ENCODE measurements around the gene RPAP3. TPM values are rescaled to one million over a fixed set of nuclear protein-coding genes. Genes with fewer than 3 reads are reported as not detected.

The RPAP3 gene
- total and polyA plus RNA-seq, 9 of the 15 experiments (the other 6 are each of a cell fraction or from before 2014, with no cell fraction given), result 40.0 to 92.1 (median 54.1) TPM

GRCh38 chr12:47705566-47706425 is at the start of gene RPAP3 (continued):
- peak; percentile 58 for TF ChIP-seq PRDM10 (IDR thresholded peaks at IDR 0.05; ENCODE audit: partially characterized antibody)
- no peak for TF ChIP-seq KLF10 (CRISPR knock-in tag; IDR thresholded peaks at IDR 0.05)
- TF ChIP-seq ATF2 (CRISPR knock-in tag; IDR thresholded peaks at IDR 0.05), result no peak
- TF ChIP-seq ZNF696 (CRISPR knock-in tag; conservative IDR thresholded peaks at IDR 0.05), result no peak
- TF ChIP-seq LEF1 (IDR thresholded peaks at IDR 0.05), result peak; percentile 27
- no peak for TF ChIP-seq CREB3 (tag; conservative IDR thresholded peaks at IDR 0.05; ENCODE audit: low read depth)
- TF ChIP-seq MBD1 (CRISPR knock-in tag; IDR thresholded peaks at IDR 0.05), result no peak
- TF ChIP-seq DACH1 (IDR thresholded peaks at IDR 0.05; ENCODE audit: partially characterized antibody), result no peak
- TF ChIP-seq ARID3A (IDR thresholded peaks at IDR 0.05; ENCODE audit: borderline replicate concordance, low read depth, low read length), result no peak
- no peak for TF ChIP-seq MECOM (CRISPR knock-in tag; IDR thresholded peaks at IDR 0.05)
- no peak for TF ChIP-seq HNRNPL (IDR thresholded peaks at IDR 0.05; ENCODE audit: low read depth, low read length)
- TF ChIP-seq NR4A1 (CRISPR knock-in tag; IDR thresholded peaks at IDR 0.05), result no peak
- no peak for TF ChIP-seq NR4A1 (tag; IDR thresholded peaks at IDR 0.05)
- no peak for TF ChIP-seq HDAC8 (tag; IDR thresholded peaks at IDR 0.05)
- no peak for TF ChIP-seq SRSF3 (IDR thresholded peaks at IDR 0.05; ENCODE audit: insufficient read depth, low read length)
- TF ChIP-seq ZNF232 (CRISPR knock-in tag; IDR thresholded peaks at IDR 0.05), result no peak
- TF ChIP-seq KAT2B (IDR thresholded peaks at IDR 0.05; ENCODE audit: low read depth, low read length), result no peak
- TF ChIP-seq MAFK (IDR thresholded peaks at IDR 0.05; ENCODE audit: low read length), result peak; percentile 79
- no peak for TF ChIP-seq PHTF2 (CRISPR knock-in tag; IDR thresholded peaks at IDR 0.05)

Data from K562 (cell line).